Stimulated activated naive CD4-positive, alpha-beta T cell treated with Interleukin-2 at 50 U/mL for 16 hours (primary cell): ENCODE results near the gene NAXD.
"Not testable (repeated sequence)": the region's sequence is repeated elsewhere in the genome, so short reads cannot be mapped to it uniquely, and the experiment has no call there.

Experiments
- DNase-seq: peaks from one replicate; lab custom pipeline; 2025; lab: John Stamatoyannopoulos, UW

Gene NAXD

GRCh38 chr13:110615322-110616102 lies at the start of gene NAXD:
TSS of gene NAXD (plus strand) at chr13:110615545. CDS start at chr13:110615602, 57 bp downstream.
- DNase-seq: peak; percentile 84

- no peak for DNase-seq
Observed at GRCh38 chr13:110566171-110566570, 49.2 kb upstream of the NAXD start.

GRCh38 chr13:110568612-110569011 lies 46.7 kb upstream of the NAXD start:
- DNase-seq: no peak

GRCh38 chr13:110569962-110570361 lies 45.4 kb upstream of the NAXD start:
- not testable (repeated sequence) for DNase-seq

GRCh38 chr13:110570886-110571285 lies 44.5 kb upstream of the NAXD start:
- DNase-seq: no peak

- no peak for DNase-seq
Observed at GRCh38 chr13:110571896-110572777, 43.2 kb upstream of the NAXD start.

- no peak for DNase-seq
Observed at GRCh38 chr13:110572778-110573118, 42.6 kb upstream of the NAXD start.

GRCh38 chr13:110574161-110574560 lies 41.2 kb upstream of the NAXD start:
- no peak for DNase-seq

- DNase-seq: no peak
Observed at GRCh38 chr13:110575322-110576069, 39.8 kb upstream of the NAXD start.

GRCh38 chr13:110576070-110576394 lies 39.3 kb upstream of the NAXD start:
- DNase-seq: no peak

- no peak for DNase-seq
Observed at GRCh38 chr13:110576736-110577476, 38.4 kb upstream of the NAXD start.

- no peak for DNase-seq
Observed at GRCh38 chr13:110578363-110578762, 37.0 kb upstream of the NAXD start.

GRCh38 chr13:110580800-110581199 lies 34.5 kb upstream of the NAXD start:
- DNase-seq: no peak

- DNase-seq: no peak
Observed at GRCh38 chr13:110581506-110582185, 33.7 kb upstream of the NAXD start.

- DNase-seq: no peak
Observed at GRCh38 chr13:110582421-110582954, 32.9 kb upstream of the NAXD start.

- no peak for DNase-seq
Observed at GRCh38 chr13:110583178-110583865, 32.0 kb upstream of the NAXD start.

GRCh38 chr13:110589793-110590390 lies 25.5 kb upstream of the NAXD start:
- DNase-seq: no peak

- no peak for DNase-seq
Observed at GRCh38 chr13:110590577-110590976, 24.8 kb upstream of the NAXD start.

GRCh38 chr13:110592665-110593064 lies 22.7 kb upstream of the NAXD start:
- no peak for DNase-seq
